T follicular helper cell (primary cell): Measurements from ENCODE around the gene TNNT1.
A peak's percentile ranks its signal among the peaks of the same experiment; 100 is the strongest.

ENCODE experiments used
- DNase-seq: peaks from one replicate; pipeline ENCODE4 v3.0.0-alpha.2; 2020; ENCODE audit warnings: low read depth

Gene TNNT1

DNA sequence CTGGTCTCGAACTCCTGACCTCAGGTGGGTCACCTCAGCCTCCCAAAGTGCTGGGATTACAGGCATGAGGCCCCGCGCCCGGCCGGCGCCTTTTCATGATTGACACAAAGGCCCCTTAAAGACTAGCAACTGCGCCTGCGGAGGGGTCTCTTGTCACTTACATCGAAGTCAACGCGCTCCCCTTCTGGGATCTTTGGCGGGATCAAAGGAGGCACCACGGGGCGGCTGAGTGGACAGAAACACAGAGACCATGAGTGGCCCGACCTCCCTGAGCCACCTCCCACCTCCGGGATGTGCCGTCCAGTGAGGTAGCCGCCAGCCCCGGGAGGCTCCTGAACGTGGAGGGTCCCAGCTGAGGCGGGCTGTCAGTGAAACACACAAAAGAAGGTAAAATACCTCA lies 7.3 kb downstream of the TNNT1 start:
- no peak for DNase-seq

DNA sequence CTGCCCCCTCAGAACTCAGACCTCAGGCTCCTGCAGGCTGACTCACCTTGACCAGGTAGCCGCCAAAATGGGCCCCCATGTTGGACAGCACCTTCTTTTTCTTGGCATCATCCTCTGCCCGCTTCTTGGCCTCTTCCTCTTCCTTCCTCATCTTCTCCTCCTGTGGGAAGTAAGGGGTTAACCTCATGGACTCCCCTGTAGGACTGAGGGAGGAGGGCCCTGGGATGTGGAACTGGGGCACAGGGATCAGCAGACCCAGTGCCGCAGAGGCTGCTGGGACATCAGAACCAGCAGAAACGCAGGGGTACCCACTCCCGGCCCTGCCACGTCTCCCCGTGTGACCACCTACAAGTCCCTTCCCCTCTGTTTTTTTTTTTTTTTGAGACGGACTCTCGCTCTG lies 11.1 kb downstream of the TNNT1 start:
- no peak for DNase-seq

DNA sequence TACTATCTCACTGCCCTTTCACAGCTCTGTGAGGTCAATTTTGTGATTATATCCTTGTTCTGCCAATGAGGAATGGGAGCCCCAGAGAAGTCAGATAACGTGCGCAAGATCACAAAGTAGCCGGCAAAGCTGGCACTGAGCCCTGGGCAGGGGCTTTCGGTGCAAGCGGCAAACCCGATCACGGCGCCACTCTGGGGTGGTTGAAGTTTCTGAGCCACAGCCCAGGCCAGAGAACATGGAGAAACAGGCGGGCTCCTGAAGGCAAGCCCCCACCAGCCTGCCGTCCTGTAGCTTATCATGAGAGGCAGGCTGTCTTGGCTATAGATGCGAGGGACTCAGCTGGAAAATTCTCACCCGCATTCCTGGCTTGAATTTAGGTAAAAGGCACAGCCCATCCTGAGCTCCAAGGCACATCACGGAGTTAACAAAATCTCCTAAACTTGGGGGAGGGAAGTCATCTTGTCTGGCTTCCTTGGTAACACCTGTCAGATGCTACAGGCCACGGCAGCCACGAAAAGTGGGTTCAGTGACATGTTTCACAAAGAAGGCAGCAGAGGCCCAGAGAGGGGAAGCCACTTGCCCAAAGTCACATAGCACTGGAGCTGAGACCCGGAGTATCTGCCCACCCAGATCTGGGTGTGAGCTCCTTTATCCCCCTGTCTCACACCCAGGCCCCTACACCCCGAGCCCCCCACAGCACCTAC lies 12.5 kb downstream of the TNNT1 start:
- DNase-seq = no peak

DNA sequence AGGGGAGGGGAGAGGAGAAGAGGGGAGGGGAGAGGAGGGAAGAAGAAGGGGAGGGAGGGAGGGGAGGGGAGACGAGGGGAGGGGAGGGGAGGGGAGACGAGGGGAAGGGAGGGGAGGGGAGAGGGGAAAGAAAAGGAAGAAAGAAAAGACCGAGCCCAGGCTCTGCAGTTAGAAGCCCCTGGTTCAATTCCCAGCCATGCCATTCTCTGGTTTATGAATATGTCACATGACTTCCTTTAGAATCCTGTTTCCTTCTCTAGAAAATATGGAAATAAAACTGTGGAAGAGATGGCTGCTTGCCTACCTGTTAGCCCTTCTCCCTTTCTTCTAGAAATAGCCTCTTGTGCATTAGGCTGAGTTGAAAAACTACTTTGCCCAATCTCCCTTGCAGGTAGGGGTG lies 14.3 kb downstream of the TNNT1 start:
- no peak for DNase-seq

DNA sequence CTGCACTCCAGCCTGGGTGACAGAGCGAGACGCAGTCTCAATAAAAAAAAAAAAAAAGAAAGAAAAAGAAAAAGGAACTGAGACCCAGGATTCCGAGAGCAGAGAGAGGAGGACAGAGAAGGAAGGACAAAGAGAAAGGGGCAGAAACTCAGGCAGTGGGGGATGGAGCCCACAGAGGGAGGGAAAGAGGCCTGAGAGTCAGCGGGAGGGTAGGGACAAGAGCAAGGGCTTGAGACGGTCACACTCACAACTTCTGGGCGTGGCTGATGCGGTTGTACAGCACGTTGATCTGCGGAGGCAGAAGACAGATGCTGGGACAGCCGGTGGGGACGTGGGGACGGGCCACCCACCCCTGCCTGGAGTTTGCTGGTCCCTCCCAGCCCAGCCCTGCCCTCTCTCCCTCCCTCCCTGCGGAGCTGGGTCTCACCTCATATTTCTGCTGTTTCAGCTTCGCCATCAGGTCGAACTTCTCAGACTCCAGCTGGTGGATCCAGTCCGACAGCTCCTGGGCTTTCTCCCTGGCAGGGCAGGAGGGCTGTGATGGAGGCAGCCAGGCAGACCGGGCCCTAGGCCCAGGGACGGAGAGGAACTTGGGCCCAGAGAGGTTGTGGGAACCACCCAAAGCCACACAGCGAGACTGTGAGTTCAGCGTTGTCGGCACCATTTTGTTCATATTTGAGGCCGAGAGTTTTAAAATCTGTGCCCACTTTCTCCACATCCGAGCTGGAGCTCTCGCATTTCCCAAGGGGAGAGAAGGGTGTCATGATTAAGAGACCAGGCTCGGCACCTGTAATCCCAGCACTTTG lies 15.2 kb downstream of the TNNT1 start:
- DNase-seq = no peak

DNA sequence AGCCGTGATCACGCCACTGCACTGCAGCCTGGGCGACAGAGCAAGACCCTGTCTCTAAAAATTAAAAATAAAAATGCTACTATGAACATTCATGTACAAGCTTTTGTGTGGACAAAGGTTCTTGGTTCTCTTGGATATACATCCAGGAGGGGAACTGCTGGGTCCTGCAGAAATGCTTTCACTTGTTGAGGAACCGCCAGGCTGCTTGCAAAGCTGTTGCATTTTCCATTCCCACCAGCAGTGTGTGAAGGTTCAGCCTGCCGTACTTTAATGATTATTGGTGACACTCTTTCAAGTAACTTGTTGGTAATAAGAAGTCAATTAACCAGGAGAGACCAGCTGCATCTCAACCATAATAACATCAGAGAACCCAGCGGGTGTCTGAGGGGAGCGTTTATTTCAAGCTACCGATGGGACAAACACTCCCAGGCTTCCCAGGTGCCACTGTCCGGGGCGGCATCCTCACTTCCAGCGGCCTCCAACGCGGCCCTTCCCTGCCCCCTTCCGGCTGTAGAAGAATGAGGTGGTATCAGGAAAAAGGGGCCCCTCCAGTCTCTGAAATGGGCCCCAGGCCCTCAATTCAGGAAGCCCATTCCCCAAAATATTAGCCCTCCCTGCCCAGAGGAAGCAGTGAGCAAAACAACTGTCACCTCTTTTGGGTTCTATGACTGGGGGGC lies 16.4 kb downstream of the TNNT1 start:
- DNase-seq = no peak

DNA sequence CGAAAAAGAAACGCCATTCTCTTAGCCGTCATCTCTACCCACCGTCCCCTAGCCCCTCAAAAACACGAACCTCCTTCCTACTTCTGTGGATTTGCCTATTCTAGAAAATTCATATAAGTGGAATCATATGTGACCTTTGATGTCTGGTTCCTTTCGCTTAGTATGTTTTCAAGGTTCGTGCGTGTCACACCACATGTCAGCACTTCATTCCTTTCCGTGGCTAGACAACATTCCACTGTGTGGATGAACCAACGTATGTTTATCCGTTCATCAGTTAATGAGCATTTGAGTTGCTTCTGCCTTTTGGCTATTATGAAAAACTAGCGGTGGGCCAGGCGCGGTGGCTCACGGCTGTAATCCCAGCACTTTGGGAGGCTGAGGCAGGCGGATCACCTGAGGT lies 17.6 kb downstream of the TNNT1 start:
- DNase-seq = no peak

DNA sequence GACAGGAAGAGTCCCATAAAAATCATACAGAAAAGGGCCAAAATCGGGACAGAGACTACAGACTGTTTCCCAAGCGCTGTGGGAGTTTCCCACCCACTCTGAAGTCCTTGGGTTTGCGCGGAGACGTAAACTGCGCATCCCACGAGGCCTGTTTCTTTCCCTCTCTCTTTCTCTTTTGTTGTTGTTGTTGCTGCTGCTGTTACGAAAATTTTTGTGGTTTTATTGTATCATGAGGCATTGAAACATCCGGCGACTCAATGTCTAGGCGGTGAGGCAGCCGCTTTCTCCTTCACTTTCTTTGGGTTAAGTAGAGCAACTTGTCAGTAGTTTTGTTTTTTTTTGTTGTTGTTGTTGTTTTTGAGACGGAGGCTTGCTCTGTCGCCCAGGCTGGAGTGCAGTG lies 30.0 kb downstream of the TNNT1 start:
- DNase-seq = peak; percentile 12

DNA sequence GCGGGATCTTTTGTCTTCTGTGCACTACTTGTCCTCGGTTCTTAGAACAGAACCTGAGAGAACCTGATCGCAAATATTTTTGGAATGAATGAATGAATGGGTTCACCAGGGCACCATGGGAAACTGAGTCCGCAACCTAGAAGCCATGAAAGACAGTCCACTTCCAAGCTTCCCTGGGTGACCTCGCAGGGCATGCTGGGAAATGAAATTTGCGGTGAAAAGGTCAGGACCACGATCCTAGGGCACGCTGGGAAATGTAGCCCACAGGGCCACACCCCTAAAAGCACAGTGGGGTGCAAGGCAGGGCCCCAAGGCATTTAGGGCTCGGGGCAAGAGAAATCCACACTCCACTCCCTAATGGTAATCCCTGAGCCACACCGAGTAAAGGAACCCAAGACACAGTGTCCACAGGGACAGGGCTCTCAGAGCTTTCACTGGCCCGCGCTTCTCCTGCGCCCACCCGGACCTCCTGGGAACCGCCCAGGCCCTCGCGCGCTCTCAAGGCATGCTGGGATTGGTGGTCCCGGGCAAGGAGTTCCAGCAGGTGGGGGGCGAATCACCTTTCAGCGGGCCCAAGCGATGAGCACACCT lies 30.5 kb downstream of the TNNT1 start:
- no peak for DNase-seq

DNA sequence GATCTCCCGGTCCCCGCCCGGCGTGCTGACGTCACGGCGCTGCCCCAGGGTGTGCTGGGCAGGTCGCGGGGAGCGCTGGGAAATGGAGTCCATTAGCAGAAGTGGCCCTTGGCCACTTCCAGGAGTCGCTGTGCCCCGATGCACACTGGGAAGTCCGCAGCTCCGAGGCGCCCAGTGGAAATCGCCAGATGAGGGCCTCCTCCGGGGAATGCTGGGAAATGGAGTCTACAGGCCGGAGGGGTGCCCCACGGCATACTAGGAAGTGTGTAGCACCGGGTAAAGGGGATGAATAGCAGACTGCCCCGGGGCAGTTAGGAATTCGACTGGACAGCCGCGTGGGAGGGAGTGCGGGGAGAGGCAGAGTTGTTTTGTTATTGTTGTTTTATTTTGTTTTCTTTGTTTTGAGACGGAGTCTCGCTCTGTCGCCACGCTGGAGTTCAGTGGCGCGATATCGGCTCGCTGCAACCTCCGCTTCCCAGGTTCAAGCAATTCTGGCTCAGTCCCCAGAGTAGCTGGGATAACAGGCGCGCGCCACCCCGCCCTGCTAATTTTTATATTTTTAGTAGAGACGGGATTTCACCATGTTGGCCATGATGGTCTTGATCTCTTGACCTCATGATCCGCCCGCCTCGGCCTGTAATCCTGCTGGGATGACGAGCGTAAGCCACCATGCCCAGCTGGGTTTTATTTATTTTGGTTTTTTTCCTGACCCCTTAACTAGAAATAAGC lies 31.2 kb downstream of the TNNT1 start:
- peak; percentile 93 for DNase-seq

DNA sequence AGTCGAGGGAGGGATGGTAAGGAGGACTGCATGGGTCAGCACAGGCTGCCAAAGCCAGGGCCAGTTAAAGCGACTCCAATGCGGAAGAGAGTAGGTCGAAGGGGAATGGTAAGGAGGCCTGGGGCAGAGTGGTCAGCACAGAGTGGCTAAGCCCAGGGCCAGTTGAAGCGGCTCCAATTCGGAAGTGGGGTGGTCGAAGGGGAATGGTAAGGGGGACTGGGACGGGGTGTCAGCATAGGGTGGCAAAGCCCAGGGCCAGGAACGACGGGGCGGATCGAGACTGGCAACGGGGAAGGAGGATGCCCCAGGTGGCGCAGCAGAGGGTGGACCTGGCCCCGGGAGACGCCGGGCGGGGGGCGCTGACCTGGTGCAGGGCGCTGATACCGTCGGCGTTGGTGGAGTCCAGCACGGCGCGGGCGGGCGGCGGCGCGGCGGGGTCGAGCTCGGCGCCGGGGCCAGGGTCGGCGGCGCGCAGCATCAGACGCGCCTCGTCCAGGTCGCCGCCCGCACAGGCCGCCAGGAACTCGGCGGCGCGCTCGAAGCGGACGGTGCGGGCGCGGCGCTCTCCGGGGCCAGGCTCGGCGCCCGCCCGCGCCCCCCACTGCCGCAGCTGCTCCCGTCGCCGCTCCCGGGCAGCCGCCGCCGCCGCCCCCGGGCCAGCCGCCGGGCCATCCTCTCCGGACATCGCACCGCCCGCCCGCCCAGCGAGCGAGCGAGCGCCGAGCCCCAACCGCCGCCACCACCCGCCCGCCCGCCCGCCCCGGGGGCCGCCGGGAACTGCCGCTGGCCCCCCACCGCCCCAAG lies 31.9 kb downstream of the TNNT1 start, which contains the start of gene PPP1R12C:
Gene PPP1R12C (minus strand): TSS at position 779 of the 804 bp plus-strand sequence. CDS start 94 bp downstream, at position 685.
- DNase-seq = peak; percentile 7

DNA sequence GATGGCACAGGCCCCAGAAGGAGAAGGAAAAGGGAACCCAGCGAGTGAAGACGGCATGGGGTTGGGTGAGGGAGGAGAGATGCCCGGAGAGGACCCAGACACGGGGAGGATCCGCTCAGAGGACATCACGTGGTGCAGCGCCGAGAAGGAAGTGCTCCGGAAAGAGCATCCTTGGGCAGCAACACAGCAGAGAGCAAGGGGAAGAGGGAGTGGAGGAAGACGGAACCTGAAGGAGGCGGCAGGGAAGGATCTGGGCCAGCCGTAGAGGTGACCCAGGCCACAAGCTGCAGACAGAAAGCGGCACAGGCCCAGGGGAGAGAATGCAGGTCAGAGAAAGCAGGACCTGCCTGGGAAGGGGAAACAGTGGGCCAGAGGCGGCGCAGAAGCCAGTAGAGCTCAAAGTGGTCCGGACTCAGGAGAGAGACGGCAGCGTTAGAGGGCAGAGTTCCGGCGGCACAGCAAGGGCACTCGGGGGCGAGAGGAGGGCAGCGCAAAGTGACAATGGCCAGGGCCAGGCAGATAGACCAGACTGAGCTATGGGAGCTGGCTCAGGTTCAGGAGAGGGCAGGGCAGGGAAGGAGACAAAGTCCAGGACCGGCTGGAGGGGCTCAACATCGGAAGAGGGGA lies 32.7 kb downstream of the TNNT1 start:
- DNase-seq = peak; percentile 32

DNA sequence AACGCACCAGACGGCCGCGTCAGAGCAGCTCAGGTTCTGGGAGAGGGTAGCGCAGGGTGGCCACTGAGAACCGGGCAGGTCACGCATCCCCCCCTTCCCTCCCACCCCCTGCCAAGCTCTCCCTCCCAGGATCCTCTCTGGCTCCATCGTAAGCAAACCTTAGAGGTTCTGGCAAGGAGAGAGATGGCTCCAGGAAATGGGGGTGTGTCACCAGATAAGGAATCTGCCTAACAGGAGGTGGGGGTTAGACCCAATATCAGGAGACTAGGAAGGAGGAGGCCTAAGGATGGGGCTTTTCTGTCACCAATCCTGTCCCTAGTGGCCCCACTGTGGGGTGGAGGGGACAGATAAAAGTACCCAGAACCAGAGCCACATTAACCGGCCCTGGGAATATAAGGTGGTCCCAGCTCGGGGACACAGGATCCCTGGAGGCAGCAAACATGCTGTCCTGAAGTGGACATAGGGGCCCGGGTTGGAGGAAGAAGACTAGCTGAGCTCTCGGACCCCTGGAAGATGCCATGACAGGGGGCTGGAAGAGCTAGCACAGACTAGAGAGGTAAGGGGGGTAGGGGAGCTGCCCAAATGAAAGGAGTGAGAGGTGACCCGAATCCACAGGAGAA lies 33.5 kb downstream of the TNNT1 start:
- no peak for DNase-seq

DNA sequence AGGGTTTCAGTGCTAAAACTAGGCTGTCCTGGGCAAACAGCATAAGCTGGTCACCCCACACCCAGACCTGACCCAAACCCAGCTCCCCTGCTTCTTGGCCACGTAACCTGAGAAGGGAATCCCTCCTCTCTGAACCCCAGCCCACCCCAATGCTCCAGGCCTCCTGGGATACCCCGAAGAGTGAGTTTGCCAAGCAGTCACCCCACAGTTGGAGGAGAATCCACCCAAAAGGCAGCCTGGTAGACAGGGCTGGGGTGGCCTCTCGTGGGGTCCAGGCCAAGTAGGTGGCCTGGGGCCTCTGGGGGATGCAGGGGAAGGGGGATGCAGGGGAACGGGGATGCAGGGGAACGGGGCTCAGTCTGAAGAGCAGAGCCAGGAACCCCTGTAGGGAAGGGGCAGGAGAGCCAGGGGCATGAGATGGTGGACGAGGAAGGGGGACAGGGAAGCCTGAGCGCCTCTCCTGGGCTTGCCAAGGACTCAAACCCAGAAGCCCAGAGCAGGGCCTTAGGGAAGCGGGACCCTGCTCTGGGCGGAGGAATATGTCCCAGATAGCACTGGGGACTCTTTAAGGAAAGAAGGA lies 34.4 kb downstream of the TNNT1 start:
- DNase-seq = no peak

DNA sequence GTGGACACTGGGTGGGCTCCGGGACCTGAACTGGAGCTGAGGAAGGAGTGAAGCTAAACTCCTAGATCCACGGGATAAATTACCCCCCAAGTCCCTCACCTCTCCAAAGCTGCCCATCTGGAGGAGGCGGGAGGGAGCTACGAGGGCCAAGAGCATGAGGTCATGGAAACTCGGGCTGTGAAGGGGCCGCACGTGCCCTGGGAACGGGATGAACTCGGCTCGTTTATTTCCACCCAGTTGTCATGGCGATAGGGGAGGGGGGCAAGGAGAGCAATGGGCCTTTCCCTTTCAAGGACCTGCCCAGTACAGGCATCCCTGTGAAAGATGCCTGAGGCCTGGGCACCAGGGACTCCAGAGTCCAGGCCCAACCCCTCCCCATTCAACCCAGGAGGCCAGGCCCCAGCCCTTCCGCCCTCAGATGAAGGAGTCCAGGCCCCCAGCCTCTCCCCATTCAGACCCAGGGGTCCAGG lies 35.4 kb downstream of the TNNT1 start:
- DNase-seq = no peak

DNA sequence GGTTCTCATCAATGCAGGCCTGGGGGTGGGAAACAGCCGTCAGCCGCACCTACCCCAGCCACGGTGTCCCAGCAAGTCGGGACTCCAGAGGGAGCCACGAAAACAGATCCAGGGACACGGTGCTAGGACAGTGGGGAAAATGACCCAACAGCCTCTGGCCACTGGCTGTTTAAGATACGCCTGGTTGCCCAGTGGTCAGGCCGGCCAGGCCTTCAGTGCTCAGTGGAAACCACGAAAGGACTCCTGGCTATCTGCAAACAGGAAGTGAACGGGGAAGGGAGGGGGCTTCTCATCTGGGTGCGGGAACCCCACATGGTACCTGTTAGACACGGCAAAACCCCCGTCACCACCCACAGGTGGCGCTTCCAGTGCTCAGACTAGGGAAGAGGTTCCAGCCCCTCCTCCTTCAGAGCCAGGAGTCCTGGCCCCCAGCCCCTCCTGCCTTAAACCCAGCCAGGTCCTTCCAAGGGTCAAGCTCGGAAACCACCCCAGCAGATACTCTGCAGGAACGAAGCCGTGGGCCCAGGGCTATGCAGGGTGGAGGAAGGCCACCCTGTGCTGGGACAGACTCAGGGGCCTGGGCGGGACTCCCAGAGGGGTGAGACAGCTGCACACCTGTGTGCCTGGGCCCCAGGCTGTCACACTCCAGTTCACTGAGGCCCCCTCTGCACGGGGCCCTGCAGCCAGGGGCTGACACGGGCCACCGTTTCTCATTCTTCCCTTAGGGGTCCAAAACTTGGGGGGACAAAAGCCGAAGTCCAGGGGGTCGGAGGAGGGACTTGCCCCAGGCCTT lies 36.0 kb downstream of the TNNT1 start:
- DNase-seq = no peak

DNA sequence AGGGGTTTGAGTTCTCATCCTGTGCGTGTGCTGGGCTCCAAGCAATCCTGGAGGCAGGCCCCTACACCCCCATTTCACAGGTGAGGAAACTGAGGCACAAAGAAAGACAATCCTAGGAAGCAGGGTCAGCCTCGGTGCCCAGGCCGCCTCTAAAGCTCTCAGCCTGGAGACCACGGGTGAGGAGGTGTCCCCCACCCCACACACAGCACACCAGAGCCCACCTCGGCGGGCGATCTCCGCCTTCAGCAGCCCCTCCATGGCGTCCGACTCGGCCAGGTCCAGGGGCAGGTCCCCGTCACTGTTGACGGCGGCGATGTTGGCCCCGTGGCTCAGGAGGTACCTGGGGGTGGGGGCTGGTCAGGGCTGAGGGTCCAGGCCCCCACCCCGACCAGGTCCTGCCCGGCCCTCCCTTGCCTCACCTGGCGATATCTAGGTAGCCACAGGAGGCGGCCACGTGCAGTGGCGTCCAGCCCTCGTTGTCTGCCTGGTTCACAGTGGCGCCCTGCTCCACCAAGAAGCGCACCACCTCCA lies 36.7 kb downstream of the TNNT1 start:
- no peak for DNase-seq

DNA sequence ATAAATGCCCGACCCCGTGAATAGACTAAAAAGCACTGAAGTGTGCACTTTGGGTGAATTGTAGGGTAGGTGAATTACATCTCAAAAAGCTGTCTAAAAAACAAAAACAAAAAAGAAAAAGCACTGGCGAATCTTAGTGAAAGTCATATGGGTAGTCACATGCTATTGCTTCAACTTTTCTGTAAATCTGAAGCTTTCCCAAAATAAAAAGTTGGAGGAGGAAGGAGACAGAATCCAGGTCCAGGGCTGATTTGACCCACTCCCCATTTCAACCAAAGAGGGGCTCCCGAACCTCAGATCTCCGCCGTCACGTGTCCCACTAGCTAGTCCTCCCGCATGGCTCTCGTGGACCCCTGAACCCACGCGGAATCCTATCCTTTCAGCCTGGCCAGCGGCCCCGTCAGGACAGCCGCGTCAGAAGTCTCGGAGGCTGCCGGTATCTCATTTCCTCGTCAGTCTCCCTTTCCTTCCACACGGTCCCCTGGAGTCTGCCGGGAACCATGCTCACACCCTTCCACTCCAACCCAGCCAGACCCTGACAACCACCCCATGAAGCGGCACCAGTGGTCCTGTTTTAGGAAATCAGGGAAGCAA lies 37.7 kb downstream of the TNNT1 start:
- DNase-seq = no peak
